Measurements from ENCODE around the gene MMD2.

DNA sequence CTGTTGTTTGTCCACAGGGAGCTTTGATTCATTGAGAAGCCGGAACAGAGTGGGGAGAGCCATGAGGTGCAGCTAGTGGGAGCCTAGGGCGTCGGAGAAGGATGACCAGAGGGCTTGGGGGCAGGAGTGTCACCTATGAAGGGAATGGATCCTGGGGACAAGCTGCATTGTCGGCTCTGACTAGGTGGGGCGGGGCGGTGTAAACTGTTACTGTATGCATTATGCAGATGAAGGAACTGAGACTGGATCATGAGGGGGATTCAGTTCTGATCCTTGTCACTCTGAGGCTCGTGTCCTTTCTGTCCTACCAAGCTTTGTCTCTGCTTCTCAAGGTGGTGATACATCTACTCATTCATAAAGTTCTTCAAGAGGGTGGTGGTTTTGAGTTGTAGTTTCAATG lies 39.9 kb upstream of the MMD2 start:
- no peak for TF ChIP-seq POLR2A (IDR thresholded peaks at IDR 0.05; ENCODE audit: low read depth, low read length)
- TF ChIP-seq POLR2AphosphoS5 (IDR thresholded peaks at IDR 0.05; ENCODE audit: low read depth, low read length), result no peak
- no peak for TF ChIP-seq TAF1 (IDR thresholded peaks at IDR 0.05; ENCODE audit: borderline replicate concordance, low read depth, low read length)

Data from GM12892 (cell line).